ENCODE measurements around the gene DMKN.
A peak's percentile ranks its signal among the peaks of the same experiment; 100 is the strongest.

DMKN gene

DNA sequence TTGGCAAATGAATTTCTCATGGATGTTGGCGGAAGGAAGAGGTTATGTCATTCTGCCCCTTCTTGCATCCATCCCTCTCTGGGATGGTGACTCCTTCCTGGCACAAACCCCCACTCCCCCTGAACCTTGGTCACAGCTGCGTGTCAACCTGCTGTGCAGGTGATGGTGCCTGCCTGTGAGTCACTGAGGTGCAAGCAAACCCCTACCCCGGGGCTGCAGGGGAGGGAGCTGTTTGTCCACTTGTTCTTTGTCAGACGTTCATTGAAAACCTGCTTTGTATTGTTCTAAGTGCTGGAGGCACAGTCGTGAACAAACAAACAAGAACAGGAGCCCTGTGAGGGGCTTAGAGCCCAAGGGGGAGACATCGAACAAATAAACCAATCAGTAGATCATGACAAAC lies 17.8 kb upstream of the DMKN start:
- no peaks in the 10 kb centered on the region for H3K36me3 ChIP-seq (ENCODE audit: control insufficient read depth, low read depth, low read length)
- H3K27me3 ChIP-seq (ENCODE audit: control insufficient read depth, insufficient read depth, low read length): no peaks in the 10 kb centered on the region
- H3K9me3 ChIP-seq (ENCODE audit: control insufficient read depth, low read depth, low read length): no peaks in the 10 kb centered on the region
- no peak overlapping the region for H3K9ac ChIP-seq (ENCODE audit: low read length)
- peaks cover 3% of the 10 kb centered on the region for H3K4me1 ChIP-seq (ENCODE audit: control insufficient read depth, low read depth, low read length)
- no peak overlapping the region for H3K27ac ChIP-seq (ENCODE audit: low read length)
- H3K4me3 ChIP-seq (ENCODE audit: low read length): no peak overlapping the region

DNA sequence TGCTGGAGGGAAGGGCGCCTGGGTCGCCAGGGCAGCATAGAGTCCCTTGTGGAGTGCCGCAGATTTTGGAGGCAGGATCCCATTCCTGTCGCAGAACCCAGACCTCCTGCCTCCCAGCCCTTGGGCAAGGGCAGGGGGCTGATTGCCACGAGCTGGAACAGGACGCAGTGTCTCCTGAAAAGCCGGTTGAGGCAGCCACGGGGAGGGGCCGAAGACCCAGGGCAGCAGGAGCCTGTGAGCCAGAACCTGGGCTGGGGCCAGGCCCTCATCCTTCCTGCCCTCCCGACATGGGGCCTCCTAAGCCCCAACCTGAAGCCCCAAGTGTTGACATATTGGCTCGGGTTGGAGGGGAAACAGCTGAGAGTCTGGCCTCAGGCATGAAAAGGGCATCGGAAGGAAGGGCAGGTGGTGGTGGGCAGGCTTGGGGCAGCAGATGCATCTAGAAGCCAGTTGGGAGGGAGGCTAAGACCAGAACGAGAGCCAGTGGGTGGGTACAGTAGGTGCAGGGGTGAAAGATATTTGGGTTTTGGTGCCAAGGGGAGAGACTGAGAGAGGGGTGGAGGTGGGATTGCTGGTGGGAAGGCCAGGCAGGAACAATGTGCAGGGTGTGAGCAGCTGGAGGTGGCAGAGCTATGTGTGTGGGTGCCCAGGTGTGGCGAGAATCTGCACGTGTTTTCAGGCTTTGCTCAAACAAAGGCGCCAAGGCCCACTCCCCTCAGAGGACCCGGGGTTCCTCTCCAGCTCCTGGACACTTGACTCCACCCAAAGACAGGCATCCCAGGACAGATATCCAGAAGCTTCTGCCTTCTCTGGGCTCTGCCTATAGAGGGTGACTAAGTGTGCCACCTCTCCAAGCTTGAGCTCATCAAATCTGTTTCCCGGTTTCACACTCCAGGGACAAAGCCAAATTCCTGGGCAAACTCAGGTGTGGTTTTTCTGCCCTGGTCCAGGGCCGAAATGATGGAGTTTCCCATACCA lies 16.1 kb upstream of the DMKN start:
- no peak overlapping the region for H3K9ac ChIP-seq (ENCODE audit: low read length)

DNA sequence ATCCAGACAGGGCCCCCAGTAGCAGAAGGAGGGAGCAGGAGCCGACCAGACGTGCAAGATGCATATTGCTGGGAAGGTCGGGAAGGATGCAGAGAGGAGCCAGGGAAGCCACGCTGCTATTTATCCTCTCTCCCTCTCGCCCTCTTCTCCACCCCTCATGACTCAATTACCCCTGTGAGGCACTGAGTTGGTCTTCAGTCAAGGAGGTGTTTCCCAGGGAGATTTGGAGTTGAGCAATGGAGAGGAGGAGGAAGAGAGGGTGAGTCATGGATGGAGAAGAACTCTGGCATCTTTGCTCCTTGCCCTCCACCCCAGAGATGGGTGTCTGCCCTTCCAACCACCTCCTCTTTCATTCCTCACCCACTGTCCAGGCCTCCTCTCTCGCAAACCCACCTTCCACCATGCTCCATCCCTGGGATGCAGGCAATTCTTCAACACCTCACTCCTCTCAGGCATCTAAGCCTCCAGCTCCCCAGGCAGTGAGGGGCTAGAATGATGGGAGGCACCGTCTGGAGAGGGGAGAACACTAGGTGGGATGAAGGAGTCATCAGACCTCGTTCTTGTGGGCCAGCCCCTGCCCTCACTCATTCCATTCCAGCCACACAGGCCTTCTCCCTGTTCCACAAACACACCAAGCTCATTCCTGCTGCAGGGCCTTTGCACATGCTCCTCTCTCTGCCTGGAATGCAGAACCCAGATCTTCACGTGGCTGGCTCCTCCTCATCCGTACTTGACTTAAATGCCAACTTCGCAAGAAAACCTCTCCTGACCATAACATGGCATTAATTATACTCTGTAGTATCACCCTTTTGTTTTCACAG lies 15.0 kb upstream of the DMKN start, which contains the start of gene SBSN:
Gene SBSN (minus strand): TSS at position 94 of the 821 bp plus-strand sequence. CDS start 30 bp downstream, at position 64.
- Histone ChIP-seq H3K27ac (ENCODE audit: low read length) (no peak within 1 kb of the TSS), H3K9ac (ENCODE audit: low read length) (no peak within 1 kb of the TSS)

More for the DNA sequence above, 16.1 kb upstream of the DMKN start:
- no peak overlapping the region for H3K27ac ChIP-seq (ENCODE audit: low read length)
- no peaks in the 10 kb centered on the region for H3K9me3 ChIP-seq (ENCODE audit: control insufficient read depth, low read depth, low read length)
- H3K4me1 ChIP-seq (ENCODE audit: control insufficient read depth, low read depth, low read length): peaks cover 5% of the 10 kb centered on the region
- no peak overlapping the region for H3K4me3 ChIP-seq (ENCODE audit: low read length)
- no peaks in the 10 kb centered on the region for H3K36me3 ChIP-seq (ENCODE audit: control insufficient read depth, low read depth, low read length)
- peaks cover 6% of the 10 kb centered on the region for H3K27me3 ChIP-seq (ENCODE audit: control insufficient read depth, insufficient read depth, low read length)

DNA sequence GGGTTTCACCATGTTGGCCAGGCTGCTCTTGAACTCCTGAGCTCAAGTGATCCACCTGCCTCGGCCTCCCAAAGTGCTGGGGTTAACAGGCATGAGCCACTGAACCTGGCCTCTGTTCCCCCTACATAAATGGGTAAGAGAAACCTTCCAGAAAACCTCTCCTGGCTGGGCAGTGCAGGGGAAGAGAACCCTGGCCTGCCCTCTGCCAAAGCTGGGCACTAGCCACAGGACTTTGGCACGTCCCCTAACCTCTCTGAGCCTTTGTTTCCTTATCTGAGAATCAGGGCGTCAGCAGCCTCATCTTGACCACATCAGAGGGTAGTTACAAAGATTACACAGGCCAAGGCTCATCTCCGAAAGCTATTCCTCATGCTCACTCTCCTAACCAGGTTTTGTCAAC lies 12.4 kb upstream of the DMKN start:
- H3K4me3 ChIP-seq (ENCODE audit: low read length): no peak overlapping the region
- peaks cover 14% of the 10 kb centered on the region for H3K4me1 ChIP-seq (ENCODE audit: control insufficient read depth, low read depth, low read length)
- peaks cover 6% of the 10 kb centered on the region for H3K27me3 ChIP-seq (ENCODE audit: control insufficient read depth, insufficient read depth, low read length)
- H3K9ac ChIP-seq (ENCODE audit: low read length): no peak overlapping the region
- H3K36me3 ChIP-seq (ENCODE audit: control insufficient read depth, low read depth, low read length): no peaks in the 10 kb centered on the region
- H3K9me3 ChIP-seq (ENCODE audit: control insufficient read depth, low read depth, low read length): no peaks in the 10 kb centered on the region
- H3K27ac ChIP-seq (ENCODE audit: low read length): no peak overlapping the region

More for the DNA sequence above, 15.0 kb upstream of the DMKN start, which contains the start of gene SBSN:
- Histone ChIP-seq H3K27me3 (ENCODE audit: control insufficient read depth, insufficient read depth, low read length) (peaks cover 6% of the 10 kb centered on the region), H3K4me1 (ENCODE audit: control insufficient read depth, low read depth, low read length) (peaks cover 14% of the 10 kb centered on the region), H3K4me3 (ENCODE audit: low read length) (no peak within 1 kb of the TSS), H3K9me3 (ENCODE audit: control insufficient read depth, low read depth, low read length) (no peaks in the 10 kb centered on the region), H3K36me3 (ENCODE audit: control insufficient read depth, low read depth, low read length) (no peaks in the 10 kb centered on the region)

DNA sequence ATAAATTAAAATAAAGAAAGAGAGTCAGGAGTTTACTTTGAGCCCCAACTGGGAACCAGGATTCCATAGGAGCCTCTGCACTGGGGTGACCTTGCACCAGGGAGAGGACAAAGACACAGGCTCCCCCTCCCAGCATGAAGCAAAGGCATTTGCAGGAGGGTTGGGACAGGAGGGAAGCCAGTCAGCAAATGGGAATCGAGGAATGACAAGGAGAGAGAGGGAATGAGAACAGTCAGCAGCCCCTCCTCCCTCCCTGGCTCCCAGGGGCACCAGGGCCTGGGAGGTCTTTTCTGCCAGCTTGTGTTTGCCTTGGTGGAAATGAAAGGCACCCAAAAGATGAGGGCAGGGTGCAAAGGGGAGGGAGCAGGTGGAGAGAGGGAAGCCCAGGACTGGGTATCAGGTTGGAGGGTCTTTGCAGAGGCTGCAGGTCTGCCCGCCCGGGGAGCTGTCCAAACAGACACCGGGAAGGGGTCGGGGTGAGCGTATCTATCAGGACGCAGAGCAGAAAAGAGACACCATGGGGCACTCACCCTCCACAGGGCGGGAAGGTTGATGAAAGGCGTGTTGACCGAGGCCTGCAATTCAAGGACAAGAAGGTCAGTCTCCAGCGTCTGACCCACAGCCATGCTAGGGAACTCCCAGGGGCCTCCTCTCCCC lies 10.9 kb upstream of the DMKN start:
- Histone ChIP-seq H3K36me3 (ENCODE audit: control insufficient read depth, low read depth, low read length) (no peaks in the 10 kb centered on the region), H3K9ac (ENCODE audit: low read length) (peak overlapping the region; percentile 10), H3K4me1 (ENCODE audit: control insufficient read depth, low read depth, low read length) (peaks cover 14% of the 10 kb centered on the region), H3K9me3 (ENCODE audit: control insufficient read depth, low read depth, low read length) (no peaks in the 10 kb centered on the region), H3K4me3 (ENCODE audit: low read length) (peak overlapping the region; percentile 12), H3K27me3 (ENCODE audit: control insufficient read depth, insufficient read depth, low read length) (peaks cover 6% of the 10 kb centered on the region), H3K27ac (ENCODE audit: low read length) (no peak overlapping the region)

DNA sequence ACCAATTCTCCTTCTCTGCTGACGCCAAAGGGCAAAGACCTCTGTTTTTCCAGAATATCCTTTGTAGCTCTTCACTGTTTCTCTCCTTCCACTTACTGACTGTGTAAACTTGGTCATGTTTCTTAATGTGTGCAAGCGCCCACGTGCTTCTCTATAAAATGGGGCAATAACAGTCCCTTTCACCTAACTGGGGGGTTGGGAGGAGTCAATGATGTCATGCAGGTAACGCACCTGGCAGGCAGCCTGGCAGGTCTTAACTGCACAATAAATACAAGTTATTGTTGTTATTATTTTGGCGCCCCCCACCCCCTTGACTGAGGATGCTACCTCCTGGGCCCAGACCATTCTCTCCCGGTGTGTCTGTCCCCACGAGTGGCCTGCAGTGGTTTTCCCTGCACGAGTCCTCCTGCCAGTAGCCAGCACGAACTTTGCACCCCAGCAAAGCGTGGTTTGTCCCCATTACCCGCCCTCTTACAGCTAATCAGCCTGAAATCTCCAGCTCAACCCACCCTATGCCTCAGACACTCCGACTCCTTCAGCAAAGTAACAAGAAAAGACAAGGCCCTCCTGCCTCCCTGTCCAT lies 9.4 kb upstream of the DMKN start:
- Histone ChIP-seq H3K9ac (ENCODE audit: low read length) (no peak overlapping the region), H3K36me3 (ENCODE audit: control insufficient read depth, low read depth, low read length) (no peaks in the 10 kb centered on the region), H3K27ac (ENCODE audit: low read length) (no peak overlapping the region), H3K4me3 (ENCODE audit: low read length) (no peak overlapping the region), H3K4me1 (ENCODE audit: control insufficient read depth, low read depth, low read length) (peaks cover 14% of the 10 kb centered on the region), H3K9me3 (ENCODE audit: control insufficient read depth, low read depth, low read length) (no peaks in the 10 kb centered on the region), H3K27me3 (ENCODE audit: control insufficient read depth, insufficient read depth, low read length) (peaks cover 6% of the 10 kb centered on the region)

DNA sequence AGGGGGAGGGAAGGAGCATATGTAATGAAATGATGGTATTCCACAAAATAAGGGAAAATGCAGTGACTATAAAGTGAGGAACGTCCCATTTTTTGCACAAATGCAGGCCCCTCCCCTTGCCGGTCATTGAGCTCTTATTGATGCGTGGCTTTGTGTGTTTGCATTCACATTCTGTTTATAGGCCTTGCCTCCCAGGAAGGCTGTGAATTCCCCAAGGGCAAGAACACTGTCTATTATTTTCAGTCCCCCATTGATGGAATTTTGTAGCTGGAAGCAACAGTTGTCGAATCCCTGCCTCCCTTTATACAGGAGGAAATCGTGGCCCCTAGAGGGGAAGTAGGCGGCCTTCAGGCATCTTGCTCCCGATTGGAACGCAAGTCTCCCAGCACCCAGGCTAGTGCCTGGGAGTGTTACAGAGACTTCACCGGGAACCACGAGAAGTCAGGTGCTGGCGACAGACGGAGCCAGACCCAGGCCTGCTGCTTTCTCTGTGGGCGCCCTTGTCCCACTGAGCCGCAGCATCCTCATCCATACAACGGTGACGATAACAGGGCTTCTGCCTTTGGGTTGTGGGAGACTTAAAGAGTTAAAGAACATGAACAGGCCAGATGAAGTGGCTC lies 7.8 kb upstream of the DMKN start:
- Histone ChIP-seq H3K36me3 (ENCODE audit: control insufficient read depth, low read depth, low read length) (no peaks in the 10 kb centered on the region), H3K9ac (ENCODE audit: low read length) (no peak overlapping the region), H3K27me3 (ENCODE audit: control insufficient read depth, insufficient read depth, low read length) (peaks cover 6% of the 10 kb centered on the region), H3K4me3 (ENCODE audit: low read length) (no peak overlapping the region), H3K4me1 (ENCODE audit: control insufficient read depth, low read depth, low read length) (peaks cover 14% of the 10 kb centered on the region), H3K27ac (ENCODE audit: low read length) (no peak overlapping the region), H3K9me3 (ENCODE audit: control insufficient read depth, low read depth, low read length) (no peaks in the 10 kb centered on the region)

DNA sequence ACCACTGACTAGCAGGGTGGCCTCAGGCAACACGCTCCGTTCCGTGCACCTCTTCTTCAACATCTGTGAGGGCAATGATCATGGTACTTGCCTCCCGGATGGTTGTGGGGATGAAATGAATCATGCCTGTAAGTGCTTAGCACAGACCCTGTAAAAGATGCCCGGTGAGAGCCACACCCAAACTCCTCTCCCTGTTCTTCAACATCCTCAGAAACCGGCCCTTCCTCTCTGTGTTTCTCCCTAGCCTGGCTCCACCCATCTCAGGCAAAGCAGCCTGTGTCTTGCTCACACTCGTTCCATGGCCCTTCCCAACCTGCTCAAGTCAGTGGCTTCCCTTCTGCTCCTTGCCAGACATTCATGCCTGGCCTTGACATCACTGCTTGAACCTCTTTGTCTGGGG lies 5.8 kb upstream of the DMKN start:
- Histone ChIP-seq H3K36me3 (ENCODE audit: control insufficient read depth, low read depth, low read length) (no peaks in the 10 kb centered on the region), H3K27ac (ENCODE audit: low read length) (no peak overlapping the region), H3K27me3 (ENCODE audit: control insufficient read depth, insufficient read depth, low read length) (no peaks in the 10 kb centered on the region), H3K9ac (ENCODE audit: low read length) (no peak overlapping the region), H3K4me1 (ENCODE audit: control insufficient read depth, low read depth, low read length) (peaks cover 7% of the 10 kb centered on the region), H3K9me3 (ENCODE audit: control insufficient read depth, low read depth, low read length) (no peaks in the 10 kb centered on the region), H3K4me3 (ENCODE audit: low read length) (no peak overlapping the region)

DNA sequence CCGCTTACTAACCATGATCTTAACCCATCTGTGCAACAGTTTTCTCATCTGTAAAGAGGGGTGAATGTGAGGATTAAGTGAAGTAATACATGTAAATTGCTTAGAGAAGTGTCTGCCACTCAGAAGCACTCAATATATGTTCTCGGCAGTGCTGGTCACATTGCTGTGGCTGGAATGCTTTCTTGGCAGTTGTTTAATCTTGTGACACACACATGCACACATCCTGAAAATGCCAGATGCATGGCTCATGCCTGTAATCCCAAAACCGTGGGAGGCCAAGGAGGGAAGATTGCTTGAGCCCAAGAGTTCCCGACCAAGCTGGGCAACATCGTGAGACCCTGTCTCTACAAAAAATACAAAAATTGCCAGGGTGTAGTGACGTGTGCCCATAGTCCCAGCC lies 4.9 kb upstream of the DMKN start:
- Histone ChIP-seq H3K9ac (ENCODE audit: low read length) (no peak overlapping the region), H3K36me3 (ENCODE audit: control insufficient read depth, low read depth, low read length) (no peaks in the 10 kb centered on the region), H3K27ac (ENCODE audit: low read length) (no peak overlapping the region), H3K4me1 (ENCODE audit: control insufficient read depth, low read depth, low read length) (peaks cover 5% of the 10 kb centered on the region), H3K27me3 (ENCODE audit: control insufficient read depth, insufficient read depth, low read length) (no peaks in the 10 kb centered on the region), H3K9me3 (ENCODE audit: control insufficient read depth, low read depth, low read length) (no peaks in the 10 kb centered on the region), H3K4me3 (ENCODE audit: low read length) (no peak overlapping the region)

DNA sequence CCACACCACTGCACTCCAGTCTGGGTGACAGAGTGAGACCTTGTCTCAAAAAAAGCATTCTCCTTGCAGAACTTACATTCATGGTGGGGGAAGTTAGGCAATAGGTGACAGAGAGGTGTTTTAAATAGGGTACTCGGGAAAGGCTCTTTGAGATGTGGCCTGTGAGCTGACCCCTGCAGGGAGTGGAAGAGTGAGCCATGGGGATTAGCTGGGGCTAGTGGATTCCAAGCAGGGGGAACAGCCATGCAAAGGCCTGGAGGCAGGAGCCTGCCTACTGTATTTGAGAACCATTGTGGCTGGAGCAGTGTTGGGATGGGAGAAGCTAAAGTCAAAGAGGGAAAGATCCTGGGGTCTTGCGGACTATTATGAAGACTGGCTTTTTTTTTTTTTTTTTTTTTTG lies 3.9 kb upstream of the DMKN start:
- Histone ChIP-seq H3K9me3 (ENCODE audit: control insufficient read depth, low read depth, low read length) (no peaks in the 10 kb centered on the region), H3K36me3 (ENCODE audit: control insufficient read depth, low read depth, low read length) (no peaks in the 10 kb centered on the region), H3K27me3 (ENCODE audit: control insufficient read depth, insufficient read depth, low read length) (no peaks in the 10 kb centered on the region), H3K4me3 (ENCODE audit: low read length) (no peak overlapping the region), H3K4me1 (ENCODE audit: control insufficient read depth, low read depth, low read length) (peaks cover 6% of the 10 kb centered on the region), H3K9ac (ENCODE audit: low read length) (no peak overlapping the region), H3K27ac (ENCODE audit: low read length) (no peak overlapping the region)
